K562 (cell line): ENCODE measurements around the gene LDB2.

Experiments
- BRCA1 ChIP-seq, 2 experiments: fragments of 450-650 bp in 1 of 2; sonication (generic) in 1 of 2; formaldehyde crosslinking in 1 of 2; IDR thresholded peaks; 2 replicates each; pipeline versions ENCODE4 v1.5.0 to v1.6.1; 2017 to 2020; ENCODE audit warnings: mild to moderate bottlenecking in 1 of 2, missing genetic modification reagents in 1 of 2
- FOS ChIP-seq: IDR thresholded peaks from 3 replicates; pipeline ENCODE4 v1.6.1; 2011; ENCODE audit not compliant: insufficient read length; ENCODE audit errors: extremely low read depth
- KDM1A ChIP-seq, 2 experiments: fragments of 450-650 bp; IDR thresholded peaks; 2 replicates each; pipeline ENCODE4 v1.6.1; 2016; ENCODE audit warnings: mild to moderate bottlenecking in 2 of 2
- ZNF354B ChIP-seq: fragments of 250-450 bp; sonication (Bioruptor Pico); IDR thresholded peaks from 2 replicates; pipeline ENCODE4 v1.4.0; 2020
- ZNF695 ChIP-seq: fragments of 450-650 bp; formaldehyde crosslinking; IDR thresholded peaks from 2 replicates; pipeline ENCODE4 v1.4.0; 2020; ENCODE audit warnings: mild to moderate bottlenecking, moderate library complexity
- TF ChIP-seq, protein P1 (sequence below), 3 experiments: IDR thresholded peaks in 2 of 3; conservative IDR thresholded peaks in 1 of 3; 2 replicates each; pipeline ENCODE4 v1.5.1; 2011 to 2012; ENCODE audit warnings: low read length in 3 of 3, mild to moderate bottlenecking in 3 of 3, control low read depth in 2 of 3, improper control_type of control experiment in 1 of 3, inconsistent platforms in 1 of 3, low read depth in 1 of 3, mixed read lengths in 1 of 3, moderate library complexity in 1 of 3; ENCODE audit not compliant: insufficient read depth in 2 of 3
- TF ChIP-seq, protein P2 (sequence below): fragments of 250-450 bp; sonication (Bioruptor Pico); IDR thresholded peaks from 2 replicates; pipeline ENCODE4 v1.8.0; 2021; ENCODE audit warnings: moderate library complexity, mild to moderate bottlenecking, inconsistent platforms
- TF ChIP-seq, protein P3 (sequence below): sonication (generic); formaldehyde crosslinking; IDR thresholded peaks from 2 replicates; pipeline ENCODE4 v1.8.1; 2023; ENCODE audit warnings: missing genetic modification reagents, mild to moderate bottlenecking, borderline replicate concordance

DNA sequence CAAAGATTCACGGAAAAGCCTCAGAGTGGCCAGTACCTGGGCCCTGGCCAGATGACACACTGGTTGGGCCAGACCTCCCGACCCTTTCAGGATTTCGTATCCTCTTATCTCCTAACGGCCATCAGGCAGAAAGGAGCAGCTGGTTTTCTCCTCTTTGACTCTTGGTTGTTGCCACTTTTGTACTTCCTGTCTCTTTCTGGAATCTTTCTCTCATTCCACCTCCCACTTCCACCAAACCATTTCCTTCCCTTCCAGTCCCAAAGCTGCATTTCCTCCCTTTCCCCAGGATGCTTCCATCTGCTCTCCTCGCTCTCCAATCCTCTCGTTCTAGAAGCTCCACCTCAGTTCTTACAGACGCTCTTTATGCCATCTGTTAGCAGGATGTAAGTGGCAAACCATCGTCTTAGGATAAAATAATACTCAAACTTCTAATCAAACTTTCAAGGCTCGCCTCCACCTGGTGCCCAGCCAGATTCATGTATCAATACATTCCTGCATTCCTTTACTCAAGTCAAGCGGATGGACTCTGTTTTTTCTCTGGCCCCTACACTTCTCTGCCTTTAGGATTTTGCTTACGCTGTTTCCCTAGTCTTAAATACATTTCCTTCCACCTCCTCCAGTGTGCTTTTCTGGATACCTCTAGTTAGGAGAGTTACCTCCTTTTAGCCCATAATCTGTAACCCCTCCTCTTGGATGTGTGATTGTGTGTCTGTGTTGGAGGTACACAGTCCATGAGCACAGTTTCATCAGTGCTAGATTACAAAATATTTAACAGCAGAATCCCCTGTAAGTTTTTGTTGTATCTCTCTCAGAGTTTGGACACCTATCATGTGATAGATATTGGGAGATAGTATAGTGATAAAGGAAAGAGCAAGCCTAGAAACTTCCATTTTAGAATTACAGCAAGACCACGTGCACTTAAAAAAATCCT, 70.4 kb downstream of the LDB2 start:
- TF ChIP-seq ZNF354B (CRISPR knock-in tag) (no peak), FOS (no peak), BRCA1 (IDR thresholded peaks at IDR 0.05) (no peak), BRCA1 (CRISPR knock-in tag; IDR thresholded peaks at IDR 0.05) (no peak), ZNF695 (CRISPR knock-in tag) (no peak), KDM1A (IDR thresholded peaks at IDR 0.05) (no peak)
- TF ChIP-seq, protein P1, sequence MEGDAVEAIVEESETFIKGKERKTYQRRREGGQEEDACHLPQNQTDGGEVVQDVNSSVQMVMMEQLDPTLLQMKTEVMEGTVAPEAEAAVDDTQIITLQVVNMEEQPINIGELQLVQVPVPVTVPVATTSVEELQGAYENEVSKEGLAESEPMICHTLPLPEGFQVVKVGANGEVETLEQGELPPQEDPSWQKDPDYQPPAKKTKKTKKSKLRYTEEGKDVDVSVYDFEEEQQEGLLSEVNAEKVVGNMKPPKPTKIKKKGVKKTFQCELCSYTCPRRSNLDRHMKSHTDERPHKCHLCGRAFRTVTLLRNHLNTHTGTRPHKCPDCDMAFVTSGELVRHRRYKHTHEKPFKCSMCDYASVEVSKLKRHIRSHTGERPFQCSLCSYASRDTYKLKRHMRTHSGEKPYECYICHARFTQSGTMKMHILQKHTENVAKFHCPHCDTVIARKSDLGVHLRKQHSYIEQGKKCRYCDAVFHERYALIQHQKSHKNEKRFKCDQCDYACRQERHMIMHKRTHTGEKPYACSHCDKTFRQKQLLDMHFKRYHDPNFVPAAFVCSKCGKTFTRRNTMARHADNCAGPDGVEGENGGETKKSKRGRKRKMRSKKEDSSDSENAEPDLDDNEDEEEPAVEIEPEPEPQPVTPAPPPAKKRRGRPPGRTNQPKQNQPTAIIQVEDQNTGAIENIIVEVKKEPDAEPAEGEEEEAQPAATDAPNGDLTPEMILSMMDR (IDR thresholded peaks at IDR 0.05 in 2 of 3, conservative IDR thresholded peaks at IDR 0.05 in 1 of 3; ENCODE audit: insufficient read depth in 2 of 3, low read depth in 1 of 3, low read length in 3 of 3) = no peak
- TF ChIP-seq, protein P2, sequence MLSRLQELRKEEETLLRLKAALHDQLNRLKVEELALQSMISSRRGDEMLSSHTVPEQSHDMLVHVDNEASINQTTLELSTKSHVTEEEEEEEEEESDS = no peak
- TF ChIP-seq, protein P3, sequence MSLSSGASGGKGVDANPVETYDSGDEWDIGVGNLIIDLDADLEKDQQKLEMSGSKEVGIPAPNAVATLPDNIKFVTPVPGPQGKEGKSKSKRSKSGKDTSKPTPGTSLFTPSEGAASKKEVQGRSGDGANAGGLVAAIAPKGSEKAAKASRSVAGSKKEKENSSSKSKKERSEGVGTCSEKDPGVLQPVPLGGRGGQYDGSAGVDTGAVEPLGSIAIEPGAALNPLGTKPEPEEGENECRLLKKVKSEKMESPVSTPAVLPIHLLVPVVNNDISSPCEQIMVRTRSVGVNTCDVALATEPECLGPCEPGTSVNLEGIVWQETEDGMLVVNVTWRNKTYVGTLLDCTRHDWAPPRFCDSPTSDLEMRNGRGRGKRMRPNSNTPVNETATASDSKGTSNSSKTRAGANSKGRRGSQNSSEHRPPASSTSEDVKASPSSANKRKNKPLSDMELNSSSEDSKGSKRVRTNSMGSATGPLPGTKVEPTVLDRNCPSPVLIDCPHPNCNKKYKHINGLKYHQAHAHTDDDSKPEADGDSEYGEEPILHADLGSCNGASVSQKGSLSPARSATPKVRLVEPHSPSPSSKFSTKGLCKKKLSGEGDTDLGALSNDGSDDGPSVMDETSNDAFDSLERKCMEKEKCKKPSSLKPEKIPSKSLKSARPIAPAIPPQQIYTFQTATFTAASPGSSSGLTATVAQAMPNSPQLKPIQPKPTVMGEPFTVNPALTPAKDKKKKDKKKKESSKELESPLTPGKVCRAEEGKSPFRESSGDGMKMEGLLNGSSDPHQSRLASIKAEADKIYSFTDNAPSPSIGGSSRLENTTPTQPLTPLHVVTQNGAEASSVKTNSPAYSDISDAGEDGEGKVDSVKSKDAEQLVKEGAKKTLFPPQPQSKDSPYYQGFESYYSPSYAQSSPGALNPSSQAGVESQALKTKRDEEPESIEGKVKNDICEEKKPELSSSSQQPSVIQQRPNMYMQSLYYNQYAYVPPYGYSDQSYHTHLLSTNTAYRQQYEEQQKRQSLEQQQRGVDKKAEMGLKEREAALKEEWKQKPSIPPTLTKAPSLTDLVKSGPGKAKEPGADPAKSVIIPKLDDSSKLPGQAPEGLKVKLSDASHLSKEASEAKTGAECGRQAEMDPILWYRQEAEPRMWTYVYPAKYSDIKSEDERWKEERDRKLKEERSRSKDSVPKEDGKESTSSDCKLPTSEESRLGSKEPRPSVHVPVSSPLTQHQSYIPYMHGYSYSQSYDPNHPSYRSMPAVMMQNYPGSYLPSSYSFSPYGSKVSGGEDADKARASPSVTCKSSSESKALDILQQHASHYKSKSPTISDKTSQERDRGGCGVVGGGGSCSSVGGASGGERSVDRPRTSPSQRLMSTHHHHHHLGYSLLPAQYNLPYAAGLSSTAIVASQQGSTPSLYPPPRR (CRISPR knock-in tag) = no peak
